Measurements from ENCODE around the gene CCDC124. TPM values are rescaled to one million over a fixed set of nuclear protein-coding genes. Genes with fewer than 3 reads are reported as not detected.

CCDC124 gene
- total and polyA plus RNA-seq, 4 donors: 15.8 to 59.3 (median 32.1) TPM

DNA sequence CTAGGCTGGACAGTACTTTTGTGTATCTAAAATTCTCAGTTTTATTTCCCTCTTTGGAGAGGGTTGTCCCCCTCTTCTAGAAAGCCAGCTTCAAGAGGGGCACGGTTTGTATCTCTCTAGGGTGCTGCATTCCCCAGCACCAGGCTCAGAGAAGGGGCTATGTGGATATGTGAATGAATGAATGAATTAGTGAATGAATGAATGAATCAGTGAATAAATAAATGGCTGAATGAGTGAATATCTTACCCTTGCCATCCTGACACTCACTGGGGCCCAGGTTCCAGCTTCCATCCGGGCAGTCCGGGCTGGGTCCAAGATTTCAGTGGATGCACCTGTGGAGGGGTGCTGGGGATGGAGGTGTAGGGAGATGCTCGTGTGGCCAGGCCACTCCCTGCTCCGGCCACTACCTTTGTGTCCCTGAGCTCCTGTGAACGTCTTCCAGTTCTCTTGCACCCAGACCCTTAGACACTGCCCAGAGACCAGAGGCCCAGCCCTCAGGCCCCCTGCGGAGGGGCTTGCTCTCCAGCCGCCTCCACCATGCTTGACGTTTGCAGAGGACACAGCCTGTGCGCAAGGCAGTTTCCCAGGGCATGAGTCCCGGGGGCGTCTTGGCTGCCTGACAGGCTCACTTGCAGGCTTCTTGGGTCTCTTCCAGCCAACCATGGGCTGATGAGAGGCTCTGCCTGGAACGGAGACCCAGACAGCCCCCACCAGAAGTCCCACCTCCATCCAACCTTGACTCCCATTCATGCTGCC lies 31.3 kb downstream of the CCDC124 start:
- Histone ChIP-seq H3K9ac (ENCODE audit: low read depth in 1 of 2, low read length in 2 of 2) (no peak overlapping the region), H3K27me3 (ENCODE audit: control insufficient read depth in 4 of 4, insufficient read depth in 4 of 4, low read length in 3 of 4) (peaks cover 0 to 4% (median 3%) of the 10 kb centered on the region in 4 donors), H3K9me3 (ENCODE audit: control insufficient read depth in 4 of 4, low read length in 3 of 4) (no peaks in the 10 kb centered on the region), H3K4me1 (ENCODE audit: control insufficient read depth in 4 of 4, insufficient read depth in 4 of 4, low read length in 3 of 4) (peaks cover 0 to 3% (median 0%) of the 10 kb centered on the region in 4 donors), H3K27ac (ENCODE audit: low read depth in 1 of 2, low read length in 2 of 2) (no peak overlapping the region), H3K36me3 (ENCODE audit: control insufficient read depth in 4 of 4, insufficient read depth in 3 of 4, low read depth in 1 of 4, low read length in 3 of 4) (no peaks in the 10 kb centered on the region), H3K4me3 (ENCODE audit: low read depth in 1 of 3, low read length in 3 of 3) (no peak overlapping the region)
- WGBS: 62% methylated on average over 13 of the region's 13 CpGs
- no peak for TF ChIP-seq EGR1 (IDR thresholded peaks at IDR 0.05; ENCODE audit: low read depth in 2 of 2)
- TF ChIP-seq RXRA (IDR thresholded peaks at IDR 0.05): no peak
- TF ChIP-seq NR2F2 (IDR thresholded peaks at IDR 0.05): no peak
- no peak for TF ChIP-seq FOXA2 (IDR thresholded peaks at IDR 0.05)
- TF ChIP-seq HNF4A (conservative IDR thresholded peaks at IDR 0.05): no peak
- TF ChIP-seq, protein P1, sequence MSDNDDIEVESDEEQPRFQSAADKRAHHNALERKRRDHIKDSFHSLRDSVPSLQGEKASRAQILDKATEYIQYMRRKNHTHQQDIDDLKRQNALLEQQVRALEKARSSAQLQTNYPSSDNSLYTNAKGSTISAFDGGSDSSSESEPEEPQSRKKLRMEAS (IDR thresholded peaks at IDR 0.05): no peak
- TF ChIP-seq, protein P2, sequence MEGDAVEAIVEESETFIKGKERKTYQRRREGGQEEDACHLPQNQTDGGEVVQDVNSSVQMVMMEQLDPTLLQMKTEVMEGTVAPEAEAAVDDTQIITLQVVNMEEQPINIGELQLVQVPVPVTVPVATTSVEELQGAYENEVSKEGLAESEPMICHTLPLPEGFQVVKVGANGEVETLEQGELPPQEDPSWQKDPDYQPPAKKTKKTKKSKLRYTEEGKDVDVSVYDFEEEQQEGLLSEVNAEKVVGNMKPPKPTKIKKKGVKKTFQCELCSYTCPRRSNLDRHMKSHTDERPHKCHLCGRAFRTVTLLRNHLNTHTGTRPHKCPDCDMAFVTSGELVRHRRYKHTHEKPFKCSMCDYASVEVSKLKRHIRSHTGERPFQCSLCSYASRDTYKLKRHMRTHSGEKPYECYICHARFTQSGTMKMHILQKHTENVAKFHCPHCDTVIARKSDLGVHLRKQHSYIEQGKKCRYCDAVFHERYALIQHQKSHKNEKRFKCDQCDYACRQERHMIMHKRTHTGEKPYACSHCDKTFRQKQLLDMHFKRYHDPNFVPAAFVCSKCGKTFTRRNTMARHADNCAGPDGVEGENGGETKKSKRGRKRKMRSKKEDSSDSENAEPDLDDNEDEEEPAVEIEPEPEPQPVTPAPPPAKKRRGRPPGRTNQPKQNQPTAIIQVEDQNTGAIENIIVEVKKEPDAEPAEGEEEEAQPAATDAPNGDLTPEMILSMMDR (IDR thresholded peaks at IDR 0.05; ENCODE audit: low read depth, low read length, missing input control): no peak
- TF ChIP-seq SP1 (IDR thresholded peaks at IDR 0.05): no peak
- TF ChIP-seq FOXA1 (IDR thresholded peaks at IDR 0.05): no peak
- no peak for DNase-seq (ENCODE audit: low spot score)

DNA sequence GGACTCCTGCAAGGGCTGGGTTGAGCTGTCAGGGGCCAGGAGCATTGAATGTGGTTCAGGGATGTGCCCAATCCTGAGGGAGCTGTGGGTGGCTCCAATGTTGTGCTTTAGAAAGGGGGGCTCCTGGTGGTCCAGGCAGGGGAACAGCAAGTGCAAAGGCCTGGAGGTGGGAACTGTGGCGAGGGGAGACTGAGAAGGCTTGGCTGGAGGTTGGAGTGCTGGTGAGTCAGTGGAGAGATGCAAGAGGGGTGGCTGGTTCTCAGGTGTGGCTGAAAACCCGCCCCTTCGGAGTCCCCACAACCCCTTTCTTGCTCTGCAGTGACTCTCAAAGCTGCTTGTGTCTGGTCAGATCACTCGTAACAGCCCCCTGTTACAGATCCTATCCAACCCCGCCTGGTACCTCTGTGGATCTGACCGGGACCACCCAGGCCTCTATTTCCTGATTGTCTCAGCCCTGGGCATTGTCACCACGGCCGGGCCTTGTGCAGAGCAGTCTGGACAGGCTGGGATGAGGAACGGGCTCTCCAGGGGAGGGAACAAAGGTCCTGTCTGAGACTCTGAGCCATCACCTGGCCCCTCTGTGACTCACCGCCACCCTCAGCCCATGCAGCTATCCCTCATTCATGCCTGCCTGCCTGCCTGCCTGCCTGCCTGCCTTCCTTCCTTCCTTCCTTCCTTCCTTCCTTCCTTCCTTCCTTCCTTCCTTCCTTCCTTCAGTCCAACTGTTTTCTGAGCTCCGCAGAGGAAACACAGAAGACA lies 32.7 kb downstream of the CCDC124 start:
- H3K36me3 ChIP-seq (ENCODE audit: control insufficient read depth in 4 of 4, insufficient read depth in 3 of 4, low read depth in 1 of 4, low read length in 3 of 4): no peaks in the 10 kb centered on the region
- peaks cover 0 to 3% (median 0%) of the 10 kb centered on the region in 4 donors for H3K4me1 ChIP-seq (ENCODE audit: control insufficient read depth in 4 of 4, insufficient read depth in 4 of 4, low read length in 3 of 4)
- WGBS: 53% methylated on average over 11 of the region's 11 CpGs
- H3K9me3 ChIP-seq (ENCODE audit: control insufficient read depth in 4 of 4, low read length in 3 of 4): no peaks in the 10 kb centered on the region
- DNase-seq (ENCODE audit: low spot score): no peak
- H3K4me3 ChIP-seq (ENCODE audit: low read depth in 1 of 3, low read length in 3 of 3): no peak overlapping the region
- TF ChIP-seq NR2F2 (IDR thresholded peaks at IDR 0.05) (no peak), FOXA1 (IDR thresholded peaks at IDR 0.05) (no peak), YY1 (IDR thresholded peaks at IDR 0.05) (no peak), FOXA2 (IDR thresholded peaks at IDR 0.05) (no peak), TAF1 (conservative IDR thresholded peaks at IDR 0.05) (no peak), HNF4A (conservative IDR thresholded peaks at IDR 0.05) (no peak), EGR1 (IDR thresholded peaks at IDR 0.05; ENCODE audit: low read depth in 2 of 2) (no peak)
- TF ChIP-seq, protein P3, sequence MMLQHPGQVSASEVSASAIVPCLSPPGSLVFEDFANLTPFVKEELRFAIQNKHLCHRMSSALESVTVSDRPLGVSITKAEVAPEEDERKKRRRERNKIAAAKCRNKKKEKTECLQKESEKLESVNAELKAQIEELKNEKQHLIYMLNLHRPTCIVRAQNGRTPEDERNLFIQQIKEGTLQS (IDR thresholded peaks at IDR 0.05): no peak
- TF ChIP-seq, protein P1 (IDR thresholded peaks at IDR 0.05): no peak
- peaks cover 0 to 4% (median 3%) of the 10 kb centered on the region in 4 donors for H3K27me3 ChIP-seq (ENCODE audit: control insufficient read depth in 4 of 4, insufficient read depth in 4 of 4, low read length in 3 of 4)
- no peak overlapping the region for H3K27ac ChIP-seq (ENCODE audit: low read depth in 1 of 2, low read length in 2 of 2)
- no peak overlapping the region for H3K9ac ChIP-seq (ENCODE audit: low read depth in 1 of 2, low read length in 2 of 2)

DNA sequence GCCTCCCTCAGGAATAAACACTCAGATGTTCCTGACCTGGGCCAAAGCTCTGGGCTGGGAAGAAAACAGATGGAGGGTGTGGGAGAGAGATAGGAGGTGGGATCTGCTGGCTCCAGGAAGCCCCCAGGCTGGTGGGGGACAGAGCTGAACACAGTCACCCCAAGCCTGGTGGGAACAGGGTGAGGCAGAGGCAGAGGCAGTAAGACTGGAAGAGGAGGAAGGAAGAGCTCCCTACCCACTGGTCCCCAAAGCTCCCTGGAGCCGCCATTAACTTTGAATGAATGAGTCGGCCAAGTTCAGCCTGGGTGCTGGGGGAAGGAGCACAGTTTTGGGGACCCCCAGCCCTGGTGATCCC lies 33.3 kb downstream of the CCDC124 start:
- Histone ChIP-seq H3K4me1 (ENCODE audit: control insufficient read depth in 4 of 4, insufficient read depth in 4 of 4, low read length in 3 of 4) (peaks cover 0 to 3% (median 0%) of the 10 kb centered on the region in 4 donors), H3K4me3 (ENCODE audit: low read depth in 1 of 3, low read length in 3 of 3) (no peak overlapping the region), H3K9me3 (ENCODE audit: control insufficient read depth in 4 of 4, low read length in 3 of 4) (no peaks in the 10 kb centered on the region), H3K36me3 (ENCODE audit: control insufficient read depth in 4 of 4, insufficient read depth in 3 of 4, low read depth in 1 of 4, low read length in 3 of 4) (no peaks in the 10 kb centered on the region), H3K9ac (ENCODE audit: low read depth in 1 of 2, low read length in 2 of 2) (no peak overlapping the region), H3K27me3 (ENCODE audit: control insufficient read depth in 4 of 4, insufficient read depth in 4 of 4, low read length in 3 of 4) (peaks cover 0 to 4% (median 3%) of the 10 kb centered on the region in 4 donors), H3K27ac (ENCODE audit: low read depth in 1 of 2, low read length in 2 of 2) (no peak overlapping the region)
- WGBS: 63% methylated on average over 2 of the region's 2 CpGs
- no peak for DNase-seq (ENCODE audit: low spot score)
- no peak for TF ChIP-seq SP1 (IDR thresholded peaks at IDR 0.05)
- TF ChIP-seq, protein P1 (IDR thresholded peaks at IDR 0.05): no peak
- no peak for TF ChIP-seq TAF1 (conservative IDR thresholded peaks at IDR 0.05)
- no peak for TF ChIP-seq HNF4A (conservative IDR thresholded peaks at IDR 0.05)
- no peak for TF ChIP-seq RXRA (IDR thresholded peaks at IDR 0.05)
- no peak for TF ChIP-seq JUND (IDR thresholded peaks at IDR 0.05)
- no peak for TF ChIP-seq GABPA (IDR thresholded peaks at IDR 0.05 in 1 of 2, conservative IDR thresholded peaks at IDR 0.05 in 1 of 2)
- no peak for TF ChIP-seq RAD21 (IDR thresholded peaks at IDR 0.05)
- TF ChIP-seq EGR1 (IDR thresholded peaks at IDR 0.05; ENCODE audit: low read depth in 2 of 2): no peak
- TF ChIP-seq, protein P2 (IDR thresholded peaks at IDR 0.05; ENCODE audit: low read depth, low read length, missing input control): no peak

Measured in liver (tissue), 9 donors.